HG02798 (cell line): Measurements from ENCODE around the gene PITPNM2.

ENCODE experiments used
- ATAC-seq: cut with Tn5 transposase; IDR thresholded peaks from one replicate; pipeline ENCODE4 v1.9.1; 2021; ENCODE audit warnings: mild to moderate bottlenecking; ENCODE audit not compliant: unreplicated experiment, poor library complexity

Gene PITPNM2

DNA sequence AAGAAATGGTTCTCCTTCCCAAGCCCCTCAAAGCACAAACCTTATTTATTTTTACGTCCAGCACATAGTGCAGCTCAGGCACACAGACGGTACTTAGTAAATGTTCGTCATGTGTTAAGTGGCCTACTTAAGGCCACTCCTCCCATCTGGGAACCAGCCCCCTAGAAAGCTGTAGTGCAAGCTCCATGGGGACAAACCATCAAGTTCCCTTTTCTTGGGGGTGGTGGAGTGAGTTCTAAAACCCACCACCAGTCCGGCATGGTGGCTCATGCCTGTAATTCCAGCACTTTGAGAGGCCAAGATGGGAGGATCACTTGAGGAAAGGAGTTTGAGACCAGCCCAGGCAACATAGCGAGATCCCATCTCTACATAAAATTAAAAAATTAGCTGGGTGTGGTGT lies 49.4 kb downstream of the PITPNM2 start:
- ATAC-seq, result no peak
